Upper lobe of left lung (tissue), 4 donors: ENCODE measurements around the gene GH2.
"Not testable (repeated sequence)": the region's sequence is repeated elsewhere in the genome, so short reads cannot be mapped to it uniquely, and the experiment has no call there.

Experiments
- POLR2A ChIP-seq, 4 donors: fragments of 450-650 bp; IDR thresholded peaks; one replicate each; pipeline ENCODE4 v1.5.1; 2016 to 2017; ENCODE audit warnings: antibody characterized with exemption in 4 of 4, mild to moderate bottlenecking in 2 of 4
- POLR2AphosphoS5 ChIP-seq, 2 donors: sonication (generic); formaldehyde crosslinking; IDR thresholded peaks; one replicate each; pipeline ENCODE4 v1.5.1; 2017; ENCODE audit warnings: antibody characterized with exemption in 2 of 2
- TF ChIP-seq, protein P1 (sequence below), 6 experiments: fragments of 450-650 bp in 4 of 6; fragments of 200-600 bp in 2 of 6; sonication (generic) in 2 of 6; IDR thresholded peaks; one replicate each; pipeline ENCODE4 v1.5.1; 2016 to 2019; ENCODE audit warnings: antibody characterized with exemption in 6 of 6

DNA sequence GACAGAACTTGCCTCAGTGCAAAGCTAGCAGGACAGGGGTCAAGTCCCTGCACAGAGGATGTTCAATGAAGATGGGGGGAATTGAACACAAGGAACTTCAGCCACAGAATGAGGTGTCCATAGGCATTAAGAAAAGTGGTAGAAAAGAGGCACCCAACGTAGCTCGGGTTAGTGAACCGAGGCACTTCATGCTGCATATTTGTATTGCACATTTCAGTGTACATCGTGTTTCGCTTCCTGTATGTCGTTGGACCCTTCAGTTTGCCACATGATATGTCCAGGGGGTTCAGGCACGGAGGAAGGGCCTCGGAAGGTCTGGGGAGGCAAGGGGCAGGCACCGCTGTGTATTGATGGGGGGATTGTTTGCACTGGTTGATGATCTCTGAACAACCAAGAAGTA lies 3.3 kb downstream of the GH2 start:
- TF ChIP-seq, protein P1, sequence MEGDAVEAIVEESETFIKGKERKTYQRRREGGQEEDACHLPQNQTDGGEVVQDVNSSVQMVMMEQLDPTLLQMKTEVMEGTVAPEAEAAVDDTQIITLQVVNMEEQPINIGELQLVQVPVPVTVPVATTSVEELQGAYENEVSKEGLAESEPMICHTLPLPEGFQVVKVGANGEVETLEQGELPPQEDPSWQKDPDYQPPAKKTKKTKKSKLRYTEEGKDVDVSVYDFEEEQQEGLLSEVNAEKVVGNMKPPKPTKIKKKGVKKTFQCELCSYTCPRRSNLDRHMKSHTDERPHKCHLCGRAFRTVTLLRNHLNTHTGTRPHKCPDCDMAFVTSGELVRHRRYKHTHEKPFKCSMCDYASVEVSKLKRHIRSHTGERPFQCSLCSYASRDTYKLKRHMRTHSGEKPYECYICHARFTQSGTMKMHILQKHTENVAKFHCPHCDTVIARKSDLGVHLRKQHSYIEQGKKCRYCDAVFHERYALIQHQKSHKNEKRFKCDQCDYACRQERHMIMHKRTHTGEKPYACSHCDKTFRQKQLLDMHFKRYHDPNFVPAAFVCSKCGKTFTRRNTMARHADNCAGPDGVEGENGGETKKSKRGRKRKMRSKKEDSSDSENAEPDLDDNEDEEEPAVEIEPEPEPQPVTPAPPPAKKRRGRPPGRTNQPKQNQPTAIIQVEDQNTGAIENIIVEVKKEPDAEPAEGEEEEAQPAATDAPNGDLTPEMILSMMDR (IDR thresholded peaks at IDR 0.05), result not testable (repeated sequence)
- not testable (repeated sequence) for TF ChIP-seq POLR2A, POLR2AphosphoS5 (IDR thresholded peaks at IDR 0.05)
